Pancreas (tissue), 10 donors: ENCODE data around the gene OLA1. TPM values are rescaled to one million over a fixed set of nuclear protein-coding genes. Genes with fewer than 3 reads are reported as not detected.

Experiments used
- ATAC-seq, 4 donors: fragments of 200-7000 bp; cut with Tn5 transposase; one replicate each; pipeline versions ENCODE4 v1.8.0 to v1.9.1; 2020; ENCODE audit warnings: mild to moderate bottlenecking in 4 of 4, moderate library complexity in 4 of 4
- DNase-seq, 6 donors: peaks; one replicate each; pipeline ENCODE4 v3.0.0-alpha.2; 2020
- FAIRE-seq: peaks from 2 replicates; lab custom pipeline; 2012; peaks lifted over from hg19 to GRCh38; lab: Jason Lieb, UNC
- H3K27ac ChIP-seq, 4 donors: fragments of 200-600 bp; sonication (generic); 1 replicate in 3 of 4; 2 replicates in 1 of 4; pipeline versions ENCODE4 v1.5.0 to v1.8.0; 2020
- H3K27me3 ChIP-seq, 4 donors: fragments of 200-600 bp; one replicate each; pipeline ENCODE4 v1.8.0; 2021
- H3K36me3 ChIP-seq, 3 donors: fragments of 200-600 bp; sonication (generic) in 1 of 3; one replicate each; pipeline versions ENCODE4 v1.5.0 to v1.8.0; 2020 to 2021
- H3K4me1 ChIP-seq, 3 donors: fragments of 200-600 bp; one replicate each; pipeline ENCODE4 v1.8.0; 2021
- H3K4me3 ChIP-seq, 4 donors: fragments of 200-600 bp; sonication (generic) in 2 of 4; one replicate each; pipeline versions ENCODE4 v1.5.0 to v1.8.0; 2020 to 2021
- H3K9me3 ChIP-seq, 4 donors: fragments of 200-600 bp; one replicate each; pipeline ENCODE4 v1.8.0; 2021
- CTCF ChIP-seq, 4 donors: fragments of 200-600 bp; sonication (generic) in 3 of 4; IDR thresholded peaks; one replicate each; pipeline versions ENCODE4 v1.5.0 to v1.8.0; 2021; ENCODE audit warnings: antibody characterized with exemption in 4 of 4
- WGBS, 2 donors: extraction: QIAGEN DNeasy Blood & Tissue Kit; methylation state at CpG; one replicate each; pipeline ENCODE4 v1.1.7; 2013; 5-methylcytosine and 5-hydroxymethylcytosine counted together
- intact Hi-C, 3 donors: fragments of 100-400 bp; cut with DNase I; formaldehyde crosslinking; loops; one replicate each; pipeline versions ENCODE4 v1.11.1 to v1.14.2; 2022
- polyA plus RNA-seq, 2 donors: library from polyadenylated mRNA; stranded (reverse); fragments of 200-250 nt; gene quantifications; one replicate each; pipeline ENCODE4 v1.2.3, GENCODE V29; 2013
- total RNA-seq, 6 donors: library from RNA; stranded (reverse); fragmentation: NEBNext Ultra II Directional in 4 of 6; extraction: Animal tissue kit (Norgen Biotek cat#: 25700) in 4 of 6; gene quantifications; one replicate each; pipeline versions ENCODE4 v1.2.1 to v1.2.4, GENCODE V29; 2021 to 2023
- donor health status: healthy with polysubstance abuse.
- donor health status: DM: no; HTN: no; CAD: no; lungs with moderate emphysema.
- donor health status: DM: no; HTN: no; CAD: no.
- donor health status: control.
- donor health status: control.
- donor health status: Bipolar disorder and iron deficiency.
- donor health status: DM: yes; HTN: yes; CAD: no.
- donor health status: DM: no; HTN: no; CAD: no.
- donor health status: DM: no; HTN: no; CAD: no.
- donor health status: DM: yes; HTN: yes; CAD: no.

Gene OLA1
- total and polyA plus RNA-seq, 8 donors: 29.1 to 55.8 (median 43.1) TPM

- WGBS, 2 donors: 94 to 96% methylated on average over 5 of the region's 5 CpGs
- no peak for FAIRE-seq
- no peak for DNase-seq
- ATAC-seq: no peak
- no peaks in the 10 kb centered on the region for H3K4me1 ChIP-seq
- H3K9me3 ChIP-seq: no peaks in the 10 kb centered on the region
- no peaks in the 10 kb centered on the region for H3K36me3 ChIP-seq
- intact Hi-C loops: no loop called here
- no peak overlapping the region for H3K4me3 ChIP-seq
- no peak overlapping the region for H3K27ac ChIP-seq
- no peaks in the 10 kb centered on the region for H3K27me3 ChIP-seq
- TF ChIP-seq CTCF (IDR thresholded peaks at IDR 0.05): no peak
Observed at GRCh38 chr2:174224125-174224524, 24.2 kb downstream of the OLA1 start.

GRCh38 chr2:174223388-174223787 lies 24.9 kb downstream of the OLA1 start:
- FAIRE-seq (no peak), DNase-seq (no peak), ATAC-seq (no peak)
- Histone ChIP-seq H3K4me3 (no peak overlapping the region), H3K27ac (no peak overlapping the region), H3K9me3 (no peaks in the 10 kb centered on the region), H3K27me3 (no peaks in the 10 kb centered on the region), H3K36me3 (no peaks in the 10 kb centered on the region), H3K4me1 (no peaks in the 10 kb centered on the region)
- no peak for TF ChIP-seq CTCF (IDR thresholded peaks at IDR 0.05)
- 85% methylated on average over 3 of the region's 3 CpGs for WGBS, 2 donors
- intact Hi-C loops: no loop called here

GRCh38 chr2:174222154-174222553 lies 26.2 kb downstream of the OLA1 start:
- Histone ChIP-seq H3K9me3 (no peaks in the 10 kb centered on the region), H3K4me1 (no peaks in the 10 kb centered on the region), H3K4me3 (no peak overlapping the region), H3K27me3 (no peaks in the 10 kb centered on the region), H3K27ac (no peak overlapping the region), H3K36me3 (no peaks in the 10 kb centered on the region)
- intact Hi-C loops: no loop called here
- FAIRE-seq: no peak
- ATAC-seq: no peak
- TF ChIP-seq CTCF (IDR thresholded peaks at IDR 0.05): no peak
- DNase-seq: no peak
- WGBS, 2 donors: 94 to 97% methylated on average over 1 of the region's 1 CpG

- no peaks in the 10 kb centered on the region for H3K27me3 ChIP-seq
- no peaks in the 10 kb centered on the region for H3K9me3 ChIP-seq
- DNase-seq (no peak), ATAC-seq (no peak), FAIRE-seq (no peak)
- no peaks in the 10 kb centered on the region for H3K36me3 ChIP-seq
- H3K27ac ChIP-seq: no peak overlapping the region
- intact Hi-C loops: no loop called here
- no peak overlapping the region for H3K4me3 ChIP-seq
- WGBS, 2 donors: 97 to 98% methylated on average over 4 of the region's 4 CpGs
- TF ChIP-seq CTCF (IDR thresholded peaks at IDR 0.05): no peak
- no peaks in the 10 kb centered on the region for H3K4me1 ChIP-seq
Observed at GRCh38 chr2:174219321-174219720, 29.0 kb downstream of the OLA1 start.

- Histone ChIP-seq H3K27ac (no peak overlapping the region), H3K9me3 (no peaks in the 10 kb centered on the region), H3K4me1 (no peaks in the 10 kb centered on the region), H3K36me3 (no peaks in the 10 kb centered on the region), H3K4me3 (no peak overlapping the region), H3K27me3 (no peaks in the 10 kb centered on the region)
- intact Hi-C loops: no loop called here
- ATAC-seq: no peak
- no peak for FAIRE-seq
- DNase-seq: no peak
- no peak for TF ChIP-seq CTCF (IDR thresholded peaks at IDR 0.05)
- WGBS, 2 donors: 89 to 90% methylated on average over 7 of the region's 7 CpGs
Observed at GRCh38 chr2:174218773-174219172, 29.6 kb downstream of the OLA1 start.
